PC-3 (cell line): Measurements from ENCODE around the gene TMEM196.
"Not testable (repeated sequence)": the region's sequence is repeated elsewhere in the genome, so short reads cannot be mapped to it uniquely, and the experiment has no call there.

ENCODE experiments used
- CTCF ChIP-seq: fragments of 300-600 bp; sonication (generic); conservative IDR thresholded peaks from 2 replicates; pipeline ENCODE4 v1.5.1; 2017; ENCODE audit warnings: antibody characterized with exemption, low read depth, mild to moderate bottlenecking, low read length
- EZH2 ChIP-seq: fragments of 300-600 bp; sonication (generic); IDR thresholded peaks from one replicate; pipeline ENCODE4 v1.6.1; 2017; ENCODE audit warnings: antibody characterized with exemption, mild to moderate bottlenecking, low read length; ENCODE audit not compliant: unreplicated experiment
- EZH2phosphoT487 ChIP-seq: fragments of 300-600 bp; sonication (generic); IDR thresholded peaks from 2 replicates; pipeline ENCODE4 v1.6.1; 2018; ENCODE audit warnings: mild to moderate bottlenecking, antibody characterized with exemption, low read length, borderline replicate concordance

DNA sequence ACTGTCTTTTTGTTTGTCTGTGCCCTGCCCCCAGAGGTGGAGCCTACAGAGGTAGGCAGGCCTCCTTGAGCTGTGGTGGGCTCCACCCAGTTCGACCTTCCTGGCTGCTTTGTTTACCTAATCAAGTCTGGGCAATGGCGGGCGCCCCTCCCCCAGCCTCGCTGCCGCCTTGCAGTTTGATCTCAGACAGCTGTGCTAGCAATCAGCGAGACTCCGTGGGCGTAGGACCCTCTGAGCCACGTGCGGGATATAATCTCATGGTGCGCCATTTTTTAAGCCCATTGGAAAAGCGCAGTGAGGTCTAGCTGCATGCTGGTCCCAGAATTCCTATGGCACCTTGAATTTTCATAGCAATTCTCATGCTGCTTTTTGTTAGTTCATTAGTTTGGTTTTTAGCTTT lies 84.3 kb downstream of the TMEM196 start:
- TF ChIP-seq CTCF, EZH2, EZH2phosphoT487: not testable (repeated sequence)
